Measurements from ENCODE around the gene MMP11.

MMP11 gene

GRCh38 chr22:23760056-23760455 lies 12.6 kb upstream of the MMP11 start:
- DNase-seq (ENCODE audit: low read depth in 2 of 2), result no peak

DNA sequence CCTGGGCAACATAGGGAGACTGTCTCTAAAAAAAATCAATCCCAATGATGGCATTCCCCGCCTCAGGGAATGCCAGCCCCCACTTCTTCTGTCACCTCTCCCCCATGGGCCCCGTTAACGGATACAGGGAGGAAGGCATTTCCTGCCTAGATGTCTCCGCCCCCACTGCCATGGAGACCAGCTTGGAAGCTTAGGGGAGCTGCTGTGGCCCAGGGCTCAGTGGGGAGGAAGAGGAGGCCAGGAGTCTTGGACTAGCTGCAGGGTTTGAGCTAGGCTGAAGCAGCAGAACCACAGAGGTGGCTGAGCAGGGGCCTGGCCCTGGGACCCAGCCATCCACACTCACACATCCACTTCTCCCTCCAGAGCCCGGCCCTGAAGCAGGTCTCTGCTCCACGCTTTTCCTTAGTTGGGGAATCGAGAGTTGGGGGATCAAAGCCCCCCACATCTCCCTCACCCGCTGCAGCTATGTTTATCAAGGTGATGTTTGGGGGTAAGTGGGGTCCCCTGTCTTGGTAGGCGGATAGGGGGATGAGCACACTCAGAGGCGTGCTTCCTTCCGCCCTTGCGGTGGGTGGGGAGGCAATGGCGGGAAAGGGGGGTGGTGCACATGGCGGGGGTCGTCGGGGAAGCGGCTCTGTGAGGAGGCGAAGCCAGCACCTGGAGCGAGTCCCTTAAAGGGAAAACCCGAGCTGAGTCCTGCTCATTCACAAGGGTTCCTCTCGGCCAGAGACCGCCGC lies 9.6 kb upstream of the MMP11 start, which contains the start of gene C22orf15:
TSS of gene C22orf15 (plus strand) at position 149 of the 737 bp plus-strand sequence. CDS start at position 466, 317 bp downstream.
- no peak for DNase-seq (ENCODE audit: low read depth in 2 of 2)

DNA sequence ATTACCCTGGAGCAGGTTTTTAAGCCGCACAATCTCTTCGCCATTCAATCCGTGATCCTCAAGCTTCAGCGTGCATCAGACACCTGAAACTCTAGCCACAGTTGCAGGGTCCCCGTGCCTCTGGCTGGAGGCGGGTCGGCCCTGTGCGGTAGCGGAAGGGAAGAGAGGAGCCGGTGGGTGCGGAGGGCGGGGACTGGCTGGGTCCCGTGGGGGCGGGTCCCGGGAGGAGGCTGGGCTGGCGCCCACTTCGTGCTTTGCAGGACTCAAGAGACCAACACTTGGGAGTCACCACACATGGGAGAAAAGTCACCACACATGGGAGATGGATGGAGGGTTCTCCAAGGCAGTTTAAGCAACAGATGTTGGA lies 9.1 kb upstream of the MMP11 start:
- peak; percentile 44 to 50 for DNase-seq (ENCODE audit: low read depth in 2 of 2)

DNA sequence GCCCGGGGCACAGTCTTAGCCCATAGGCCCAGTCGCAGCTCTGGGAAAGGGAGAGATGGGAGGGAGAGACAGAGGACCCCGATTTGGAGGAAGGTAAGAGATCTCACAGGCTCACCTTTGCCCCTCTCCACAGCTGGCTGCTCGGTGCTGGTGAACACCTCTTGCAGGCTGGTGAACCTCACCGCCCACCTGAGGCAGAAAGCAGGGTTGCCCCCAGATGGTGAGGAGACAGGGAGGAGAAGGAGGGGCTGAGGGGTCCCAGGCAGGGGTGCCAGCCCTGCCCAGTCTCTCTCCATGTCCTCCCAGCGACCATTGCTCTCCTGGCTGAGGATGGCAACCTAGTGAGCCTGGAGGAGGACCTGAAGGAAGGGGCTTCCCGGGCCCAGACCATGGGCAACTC lies 8.7 kb upstream of the MMP11 start:
- DNase-seq (ENCODE audit: low read depth in 2 of 2), result no peak

- no peak for DNase-seq (ENCODE audit: low read depth in 2 of 2)
Observed at GRCh38 chr22:23764899-23765881, 7.5 kb upstream of the MMP11 start.

GRCh38 chr22:23767303-23767672 lies 5.4 kb upstream of the MMP11 start:
- no peak for DNase-seq (ENCODE audit: low read depth in 2 of 2)

DNA sequence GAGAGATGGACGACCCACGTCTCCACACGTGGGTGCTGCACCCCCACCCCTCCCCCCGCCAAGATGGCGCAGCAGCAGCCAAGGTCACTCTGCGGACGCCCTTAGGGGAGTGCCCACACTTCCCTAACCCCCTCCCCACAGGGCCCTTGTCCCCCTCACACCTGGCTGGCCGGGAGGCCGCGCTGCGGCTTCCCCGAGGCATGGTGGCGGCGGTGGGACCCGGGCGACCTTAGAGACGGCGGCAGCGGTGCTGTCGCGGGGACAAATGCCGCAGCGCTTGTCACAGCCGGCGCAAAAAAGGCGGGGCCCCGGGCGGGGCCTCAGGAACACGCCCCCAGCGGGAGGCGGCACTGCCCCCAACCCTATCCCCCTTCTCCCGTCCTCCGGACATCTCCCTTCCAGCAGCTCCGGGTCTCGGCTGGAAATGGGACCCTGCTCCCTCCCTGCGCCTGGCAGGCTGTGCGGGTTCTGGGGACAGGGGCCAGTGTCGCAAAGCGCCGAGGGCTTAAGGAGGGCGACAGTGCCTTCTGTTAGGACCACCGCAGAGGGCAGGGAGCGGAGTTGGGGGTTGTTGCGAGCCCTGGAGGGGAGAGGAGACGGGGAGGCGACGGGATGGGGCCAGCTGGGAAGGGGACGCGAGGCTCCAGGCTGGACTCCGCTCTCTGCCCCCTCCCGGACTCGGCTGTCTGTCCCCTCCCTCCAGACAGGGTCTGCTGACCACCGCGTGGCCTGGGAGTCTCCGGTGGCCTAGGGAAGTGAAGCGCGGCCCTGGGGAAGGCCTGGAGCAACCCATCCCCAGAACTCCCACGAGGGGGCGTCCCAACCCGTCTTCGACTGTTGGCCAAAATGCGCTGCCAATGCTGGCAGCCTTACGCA lies 4.7 kb upstream of the MMP11 start, which contains the start of gene CHCHD10:
TSS of gene CHCHD10 (minus strand) at position 300 of the 876 bp plus-strand sequence. CDS start at position 202, 98 bp downstream.
- DNase-seq (ENCODE audit: low read depth in 2 of 2), result peak; percentile 71 to 73

DNA sequence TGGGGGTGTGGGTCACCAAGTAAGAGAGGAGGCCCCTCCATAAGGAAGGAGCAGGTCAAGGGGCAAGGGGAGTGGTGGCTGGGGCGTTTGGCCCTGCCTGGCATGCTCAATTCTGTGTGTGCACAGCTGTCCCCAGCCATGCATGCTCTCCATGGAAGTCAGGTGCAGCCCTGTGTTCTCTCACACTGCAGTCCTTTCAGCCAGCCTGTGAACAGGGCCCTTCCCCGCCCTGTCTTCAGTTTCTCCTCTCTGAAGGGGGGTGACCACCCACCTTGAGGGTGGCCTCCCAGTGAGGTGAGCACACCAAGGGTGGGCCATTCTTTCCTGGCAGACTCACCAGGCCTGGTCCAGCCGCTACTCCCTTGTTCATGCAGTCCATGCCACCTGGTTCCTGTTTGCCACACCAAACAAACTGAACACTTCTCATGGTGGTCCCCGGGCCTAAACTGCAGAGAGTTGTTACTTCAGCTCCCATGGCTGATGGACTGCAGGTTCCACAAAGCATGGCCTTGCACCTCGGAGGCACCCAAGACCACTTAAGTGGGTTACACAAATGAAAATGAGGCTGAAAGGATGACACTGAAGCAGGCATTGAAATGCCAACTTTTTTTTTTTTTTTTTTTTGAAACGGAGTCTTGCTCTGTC lies 3.2 kb upstream of the MMP11 start:
- DNase-seq (ENCODE audit: low read depth in 2 of 2), result no peak

DNA sequence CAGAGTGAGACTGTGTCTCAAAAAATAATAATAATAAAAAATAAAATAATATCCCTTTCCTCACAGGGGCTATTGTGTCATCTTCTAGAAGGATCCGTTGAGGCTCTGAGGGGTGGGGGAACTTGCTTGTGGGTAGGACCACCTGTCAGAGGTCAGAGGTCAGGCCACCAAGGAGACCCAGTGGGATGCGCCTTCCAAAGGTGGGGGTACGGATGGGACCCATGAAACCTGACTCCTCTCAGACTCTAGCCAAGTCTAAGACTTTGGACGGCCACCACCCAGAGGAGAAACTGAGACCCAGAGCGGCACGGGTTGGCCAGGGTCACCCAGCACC lies 367 bp upstream of the MMP11 start:
- DNase-seq (ENCODE audit: low read depth in 2 of 2), result no peak

- DNase-seq (ENCODE audit: low read depth in 2 of 2), result no peak
Observed at GRCh38 chr22:23773483-23774113, 949 bp downstream of the MMP11 start.

GRCh38 chr22:23774114-23774921 lies 1.7 kb downstream of the MMP11 start:
- no peak for DNase-seq (ENCODE audit: low read depth in 2 of 2)

DNA sequence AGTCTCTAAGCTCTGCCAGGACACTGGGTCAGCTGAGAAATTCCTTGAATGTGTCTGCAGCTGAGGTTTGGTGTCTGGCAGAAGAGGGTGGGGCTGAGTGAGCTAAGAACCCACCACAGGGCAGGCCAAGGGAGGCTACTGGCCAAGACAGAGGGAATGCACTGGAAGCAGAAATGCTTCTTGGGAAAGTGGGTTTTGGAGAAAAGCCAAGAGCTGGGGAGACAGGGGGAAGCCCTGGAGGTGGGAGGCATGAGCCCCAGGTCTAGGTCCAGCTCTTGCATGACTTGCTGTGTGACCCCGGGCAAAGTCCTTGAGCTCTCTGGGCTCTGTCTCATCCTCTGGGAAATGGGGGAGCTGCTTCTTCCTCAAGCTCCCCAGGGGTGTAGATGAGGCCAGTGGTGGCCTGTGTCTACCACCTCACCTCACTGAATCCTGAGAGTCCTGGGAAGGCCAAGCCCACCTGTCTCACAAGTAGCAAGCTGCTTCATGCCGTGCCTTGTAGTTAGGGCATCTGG lies 2.3 kb downstream of the MMP11 start:
- DNase-seq (ENCODE audit: low read depth in 2 of 2), result no peak

DNA sequence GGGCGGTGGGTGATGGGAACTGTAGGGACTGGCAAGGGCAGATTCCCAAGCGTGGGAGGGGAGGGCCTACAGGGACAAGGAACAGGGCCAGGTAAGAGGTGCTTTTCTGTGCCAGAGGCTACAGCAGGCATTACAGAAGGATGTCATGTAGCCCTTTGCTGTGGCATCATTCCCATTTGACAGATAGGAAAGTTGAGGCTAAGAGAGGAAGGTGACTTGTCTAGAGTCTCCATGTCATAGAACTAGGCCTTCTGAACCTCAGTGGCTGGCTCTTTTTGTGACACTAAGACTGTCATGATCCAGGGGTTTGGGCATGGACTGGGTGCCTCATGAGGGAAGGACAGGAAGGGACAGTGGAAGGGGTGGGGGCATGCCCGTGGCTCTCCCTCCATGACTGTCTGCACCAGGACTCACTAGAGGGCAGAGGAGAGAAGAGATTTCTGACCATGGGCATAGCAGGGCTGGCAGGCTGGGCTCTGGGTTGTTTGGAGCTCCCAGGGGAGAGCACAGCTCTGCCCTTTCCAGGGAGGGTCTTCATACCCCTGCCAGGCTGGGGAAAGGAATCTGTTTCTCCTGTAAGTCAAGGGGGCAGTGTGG lies 3.2 kb downstream of the MMP11 start:
- no peak for DNase-seq (ENCODE audit: low read depth in 2 of 2)

DNA sequence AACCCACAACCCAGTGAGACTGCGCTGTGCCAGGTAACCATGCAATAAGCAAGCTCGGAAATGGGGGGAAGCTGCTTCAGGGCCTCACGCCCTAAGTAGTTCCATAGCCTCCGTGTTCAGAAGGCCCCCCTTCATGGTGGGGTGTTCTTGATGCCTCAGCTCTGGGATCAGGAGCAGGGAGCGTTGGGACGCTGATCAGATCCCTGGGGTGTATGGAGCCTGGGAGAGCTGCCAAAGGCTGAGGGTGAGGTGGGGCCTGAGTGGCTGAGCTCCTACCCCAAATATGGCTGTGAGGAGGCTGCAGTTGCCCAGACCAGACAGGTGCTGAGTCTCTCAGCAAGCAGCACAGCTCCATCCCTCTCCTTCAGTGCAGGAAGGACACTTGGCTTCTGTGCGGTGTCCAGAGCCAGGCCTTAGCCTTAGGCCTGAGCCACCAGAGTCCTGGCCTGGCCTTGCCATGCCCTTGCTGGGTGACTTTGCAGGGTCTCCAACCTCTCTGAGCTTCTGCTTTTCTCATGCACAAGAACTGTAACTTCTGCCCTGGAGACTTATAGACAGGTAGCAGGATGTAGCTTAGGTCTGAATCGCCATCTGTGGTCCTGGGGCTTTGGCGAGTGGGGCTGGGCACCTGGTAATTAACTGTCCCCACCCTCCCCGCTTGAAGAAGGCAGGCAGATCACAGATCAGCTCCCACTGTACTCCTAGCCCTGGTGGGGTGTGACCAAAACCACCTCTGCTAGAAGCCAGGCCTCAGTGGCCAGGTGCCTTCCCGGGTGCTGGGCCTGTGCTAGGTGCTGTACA lies 5.3 kb downstream of the MMP11 start:
- DNase-seq (ENCODE audit: low read depth in 2 of 2), result no peak

GRCh38 chr22:23778577-23778900 lies 5.9 kb downstream of the MMP11 start:
- no peak for DNase-seq (ENCODE audit: low read depth in 2 of 2)

DNA sequence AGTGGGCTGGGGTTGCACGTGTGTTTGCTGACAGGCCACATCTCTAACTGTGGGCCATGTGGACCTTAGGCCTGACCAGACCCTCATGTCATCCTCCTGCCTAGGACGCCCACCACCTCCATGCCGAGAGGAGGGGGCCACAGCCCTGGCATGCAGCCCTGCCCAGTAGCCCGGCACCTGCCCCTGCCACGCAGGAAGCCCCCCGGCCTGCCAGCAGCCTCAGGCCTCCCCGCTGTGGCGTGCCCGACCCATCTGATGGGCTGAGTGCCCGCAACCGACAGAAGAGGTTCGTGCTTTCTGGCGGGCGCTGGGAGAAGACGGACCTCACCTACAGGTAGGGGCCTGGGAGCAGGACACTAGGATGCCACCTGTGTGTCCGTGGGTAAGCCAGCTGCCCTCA lies 6.4 kb downstream of the MMP11 start:
- DNase-seq (ENCODE audit: low read depth in 2 of 2), result no peak

DNA sequence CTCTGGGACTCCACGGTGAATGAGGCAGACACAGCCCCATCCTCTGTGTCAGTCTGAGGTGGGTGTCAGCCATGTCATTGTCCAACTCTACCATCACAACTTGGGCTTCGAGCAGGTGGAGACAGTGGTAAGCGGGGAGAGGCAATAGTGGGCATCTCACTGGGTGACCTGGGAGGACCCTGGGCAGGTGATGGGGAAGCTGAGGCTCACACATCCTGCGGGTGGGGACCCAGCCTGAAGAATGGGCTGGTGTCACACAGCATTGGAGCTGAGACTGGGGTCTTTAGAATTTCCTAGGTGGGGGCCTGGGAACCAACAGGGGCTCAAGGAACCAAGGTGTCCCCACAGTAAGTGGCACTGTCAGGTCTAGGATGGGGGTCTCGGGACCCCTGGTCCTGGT lies 7.1 kb downstream of the MMP11 start:
- DNase-seq (ENCODE audit: low read depth in 2 of 2), result no peak

- DNase-seq (ENCODE audit: low read depth in 2 of 2), result no peak
Observed at GRCh38 chr22:23780146-23780748, 7.6 kb downstream of the MMP11 start.

Measured in stimulated activated CD4-positive, alpha-beta T cell treated with anti-CD3 and anti-CD28 coated beads, Interleukin-4, amount 100 ng/mL, for 48 hours (primary cell).